Skeletal muscle tissue (tissue), 4 donors: ENCODE data around the gene FDX2. TPM values are rescaled to one million over a fixed set of nuclear protein-coding genes. Genes with fewer than 3 reads are reported as not detected.
"Not testable (repeated sequence)": the region's sequence is repeated elsewhere in the genome, so short reads cannot be mapped to it uniquely, and the experiment has no call there.

Experiments used
- H3K27ac ChIP-seq: one replicate; pipeline ENCODE4 v1.7.0; 2013; ENCODE audit warnings: mild to moderate bottlenecking, low read depth, low read length, inconsistent platforms
- H3K27me3 ChIP-seq, 3 donors: one replicate each; pipeline ENCODE4 v1.7.0; 2013; ENCODE audit warnings: low read length in 3 of 3; ENCODE audit not compliant: control insufficient read depth in 3 of 3, insufficient read depth in 3 of 3
- H3K36me3 ChIP-seq, 3 donors: one replicate each; pipeline ENCODE4 v1.7.0; 2013; ENCODE audit warnings: low read length in 3 of 3; ENCODE audit not compliant: control insufficient read depth in 3 of 3, insufficient read depth in 3 of 3
- H3K4me1 ChIP-seq, 3 donors: one replicate each; pipeline ENCODE4 v1.7.0; 2013; ENCODE audit warnings: low read length in 3 of 3, mild to moderate bottlenecking in 3 of 3; ENCODE audit not compliant: control insufficient read depth in 3 of 3, insufficient read depth in 3 of 3
- H3K4me3 ChIP-seq, 3 donors: one replicate each; pipeline ENCODE4 v1.7.0; 2013; ENCODE audit warnings: low read length in 3 of 3
- H3K9ac ChIP-seq, 3 donors: one replicate each; pipeline ENCODE4 v1.7.0; 2013; ENCODE audit warnings: low read length in 3 of 3, mild to moderate bottlenecking in 3 of 3, moderate library complexity in 2 of 3, low read depth in 1 of 3
- H3K9me3 ChIP-seq, 3 donors: one replicate each; pipeline ENCODE4 v1.7.0; 2013; ENCODE audit warnings: low read length in 3 of 3; ENCODE audit not compliant: control insufficient read depth in 3 of 3
- total RNA-seq: library from RNA; depleted of rRNA; stranded (reverse); fragments of >200 nt; gene quantifications from one replicate; pipeline ENCODE4 v1.2.3, GENCODE V29; 2014
- donor health status: Osteomylitis.

Gene FDX2
- total RNA-seq, 1 donor from 2014 or later, result 5.7 TPM

- peaks cover 8 to 27% (median 25%) of the 10 kb centered on the region in 3 donors for H3K36me3 ChIP-seq
- no peak overlapping the region for H3K4me3 ChIP-seq
- H3K9me3 ChIP-seq, result no peaks in the 10 kb centered on the region
- peaks cover 27 to 37% (median 29%) of the 10 kb centered on the region in 3 donors for H3K27me3 ChIP-seq
- peaks cover 13 to 20% (median 19%) of the 10 kb centered on the region in 3 donors for H3K4me1 ChIP-seq
- no peak overlapping the region for H3K9ac ChIP-seq
- H3K27ac ChIP-seq, result no peak overlapping the region
Observed at GRCh38 chr19:10284960-10285278, 30.9 kb downstream of the FDX2 start.

GRCh38 chr19:10284065-10284959 is 31.5 kb downstream of the FDX2 start:
- Histone ChIP-seq H3K4me3 (no peak overlapping the region), H3K36me3 (peaks cover 8 to 27% (median 25%) of the 10 kb centered on the region in 3 donors), H3K9me3 (no peaks in the 10 kb centered on the region), H3K9ac (no peak overlapping the region), H3K4me1 (peaks cover 11 to 15% (median 14%) of the 10 kb centered on the region in 3 donors), H3K27me3 (peaks cover 22 to 33% (median 24%) of the 10 kb centered on the region in 3 donors), H3K27ac (no peak overlapping the region)

- Histone ChIP-seq H3K9me3 (no peaks in the 10 kb centered on the region), H3K27ac (no peak overlapping the region), H3K27me3 (peaks cover 14 to 25% (median 16%) of the 10 kb centered on the region in 3 donors), H3K36me3 (peaks cover 8 to 30% (median 27%) of the 10 kb centered on the region in 3 donors), H3K4me3 (no peak overlapping the region), H3K9ac (no peak overlapping the region), H3K4me1 (peaks cover 4 to 8% (median 7%) of the 10 kb centered on the region in 3 donors)
Observed at GRCh38 chr19:10283301-10284064, 32.3 kb downstream of the FDX2 start.

GRCh38 chr19:10282043-10282442 is 33.8 kb downstream of the FDX2 start:
- not testable (repeated sequence) for H3K9me3 ChIP-seq, H3K27ac ChIP-seq, H3K9ac ChIP-seq, H3K4me1 ChIP-seq, H3K4me3 ChIP-seq
- H3K36me3 ChIP-seq, result peaks cover 12 to 34% (median 27%) of the 10 kb centered on the region in 3 donors
- H3K27me3 ChIP-seq, result peaks cover 2 to 11% (median 2%) of the 10 kb centered on the region in 3 donors

GRCh38 chr19:10279737-10280442 is 35.9 kb downstream of the FDX2 start:
- Histone ChIP-seq H3K36me3 (peaks cover 5 to 26% (median 14%) of the 10 kb centered on the region in 3 donors), H3K27ac (no peak overlapping the region), H3K9me3 (no peaks in the 10 kb centered on the region), H3K4me3 (no peak overlapping the region), H3K4me1 (no peaks in the 10 kb centered on the region), H3K9ac (no peak overlapping the region), H3K27me3 (no peaks in the 10 kb centered on the region)

- Histone ChIP-seq H3K27ac (no peak overlapping the region), H3K9me3 (no peaks in the 10 kb centered on the region), H3K4me1 (no peaks in the 10 kb centered on the region), H3K9ac (no peak overlapping the region), H3K27me3 (no peaks in the 10 kb centered on the region), H3K36me3 (peaks cover 5 to 20% (median 8%) of the 10 kb centered on the region in 3 donors), H3K4me3 (no peak overlapping the region)
Observed at GRCh38 chr19:10278935-10279334, 36.9 kb downstream of the FDX2 start.

GRCh38 chr19:10277795-10278589 is 37.8 kb downstream of the FDX2 start:
- Histone ChIP-seq H3K27me3 (no peaks in the 10 kb centered on the region), H3K36me3 (peaks cover 2 to 16% (median 8%) of the 10 kb centered on the region in 3 donors), H3K4me3 (no peak overlapping the region), H3K9me3 (no peaks in the 10 kb centered on the region), H3K9ac (no peak overlapping the region), H3K4me1 (no peaks in the 10 kb centered on the region), H3K27ac (no peak overlapping the region)

- Histone ChIP-seq H3K9ac (no peak overlapping the region), H3K36me3 (peaks cover 2 to 16% (median 8%) of the 10 kb centered on the region in 3 donors), H3K4me3 (no peak overlapping the region), H3K27me3 (peaks cover 0 to 7% (median 7%) of the 10 kb centered on the region in 3 donors), H3K9me3 (no peaks in the 10 kb centered on the region), H3K27ac (no peak overlapping the region), H3K4me1 (peaks cover 16 to 23% (median 18%) of the 10 kb centered on the region in 3 donors)
Observed at GRCh38 chr19:10274589-10274988, 41.2 kb downstream of the FDX2 start.

GRCh38 chr19:10271543-10272086 is 44.2 kb downstream of the FDX2 start:
- Histone ChIP-seq H3K9ac (peak overlapping the region; percentile 75 to 82 (median 77)), H3K4me3 (peak overlapping the region; percentile 67 to 76 (median 75)), H3K36me3 (peaks cover 0 to 9% (median 3%) of the 10 kb centered on the region in 3 donors), H3K9me3 (no peaks in the 10 kb centered on the region), H3K27ac (peak overlapping the region; percentile 91), H3K4me1 (peaks cover 20 to 23% (median 23%) of the 10 kb centered on the region in 3 donors), H3K27me3 (peaks cover 0 to 14% (median 10%) of the 10 kb centered on the region in 3 donors)
